ENCODE measurements around the gene LOXL1. TPM values are rescaled to one million over a fixed set of nuclear protein-coding genes. Genes with fewer than 3 reads are reported as not detected.
"Not testable (repeated sequence)": the region's sequence is repeated elsewhere in the genome, so short reads cannot be mapped to it uniquely, and the experiment has no call there.

LOXL1 gene
- total and polyA plus RNA-seq, 5 donors from 2014 or later: 6.8 to 24.2 (median 7.9) TPM

GRCh38 chr15:73934281-73934680 lies 8.0 kb downstream of the LOXL1 start:
- no peaks in the 10 kb centered on the region for H3K9me3 ChIP-seq (ENCODE audit: control insufficient read depth in 2 of 2, low read length in 2 of 2)
- no peaks in the 10 kb centered on the region for H3K27me3 ChIP-seq (ENCODE audit: control insufficient read depth, insufficient read depth, low read length)
- DNase-seq (no peak), ATAC-seq (ENCODE audit: low read depth in 2 of 2) (peak; percentile 48 to 58)
- no peaks in the 10 kb centered on the region for H3K36me3 ChIP-seq (ENCODE audit: control insufficient read depth, insufficient read depth, low read length)
- peak overlapping the region; percentile 44 for H3K4me3 ChIP-seq (ENCODE audit: low read depth, low read length)
- no peaks in the 10 kb centered on the region for H3K9me3 Mint-ChIP-seq
- H3K4me1 Mint-ChIP-seq: peaks cover 0 to 37% (median 12%) of the 10 kb centered on the region in 4 donors
- no peaks in the 10 kb centered on the region for H3K27me3 Mint-ChIP-seq
- peak overlapping the region; percentile 50 for H3K27ac ChIP-seq (ENCODE audit: insufficient read depth, low read length, poor library complexity, severe bottlenecking)
- peak overlapping the region in 2 of 4 donors; percentile 32 to 34 for H3K4me3 Mint-ChIP-seq
- peaks cover 32% of the 10 kb centered on the region for H3K4me1 ChIP-seq (ENCODE audit: control insufficient read depth, insufficient read depth, low read length, poor library complexity, severe bottlenecking)
- no peaks in the 10 kb centered on the region for H3K36me3 Mint-ChIP-seq
- peak overlapping the region in 2 of 3 donors; percentile 36 to 52 for H3K27ac Mint-ChIP-seq

- no peak overlapping the region for H3K4me3 ChIP-seq (ENCODE audit: low read depth, low read length)
- H3K9me3 ChIP-seq (ENCODE audit: control insufficient read depth in 2 of 2, low read length in 2 of 2): no peaks in the 10 kb centered on the region
Measured at GRCh38 chr15:73935547-73935946, 9.3 kb downstream of the LOXL1 start.

GRCh38 chr15:73936181-73936580 lies 9.9 kb downstream of the LOXL1 start:
- H3K9me3 Mint-ChIP-seq: no peaks in the 10 kb centered on the region
- ATAC-seq (ENCODE audit: low read depth in 2 of 2) (no peak), DNase-seq (no peak)
- no peaks in the 10 kb centered on the region for H3K36me3 Mint-ChIP-seq
- no peaks in the 10 kb centered on the region for H3K36me3 ChIP-seq (ENCODE audit: control insufficient read depth, insufficient read depth, low read length)
- H3K9me3 ChIP-seq (ENCODE audit: control insufficient read depth in 2 of 2, low read length in 2 of 2): no peaks in the 10 kb centered on the region
- H3K27me3 ChIP-seq (ENCODE audit: control insufficient read depth, insufficient read depth, low read length): no peaks in the 10 kb centered on the region
- peaks cover 0 to 42% (median 14%) of the 10 kb centered on the region in 4 donors for H3K4me1 Mint-ChIP-seq
- peak overlapping the region in 1 of 4 donors; percentile 38 for H3K4me3 Mint-ChIP-seq
- H3K27ac ChIP-seq (ENCODE audit: insufficient read depth, low read length, poor library complexity, severe bottlenecking): no peak overlapping the region
- no peaks in the 10 kb centered on the region for H3K27me3 Mint-ChIP-seq
- peaks cover 33% of the 10 kb centered on the region for H3K4me1 ChIP-seq (ENCODE audit: control insufficient read depth, insufficient read depth, low read length, poor library complexity, severe bottlenecking)
- peak overlapping the region in 2 of 3 donors; percentile 21 to 26 for H3K27ac Mint-ChIP-seq
- no peak overlapping the region for H3K4me3 ChIP-seq (ENCODE audit: low read depth, low read length)

More at GRCh38 chr15:73935547-73935946, 9.3 kb downstream of the LOXL1 start:
- H3K4me1 ChIP-seq (ENCODE audit: control insufficient read depth, insufficient read depth, low read length, poor library complexity, severe bottlenecking): peaks cover 29% of the 10 kb centered on the region
- H3K27me3 ChIP-seq (ENCODE audit: control insufficient read depth, insufficient read depth, low read length): no peaks in the 10 kb centered on the region
- no peaks in the 10 kb centered on the region for H3K36me3 ChIP-seq (ENCODE audit: control insufficient read depth, insufficient read depth, low read length)
- Mint-ChIP-seq H3K27me3 (no peaks in the 10 kb centered on the region), H3K36me3 (no peaks in the 10 kb centered on the region), H3K27ac (peak overlapping the region in 1 of 3 donors; percentile 36), H3K4me1 (peaks cover 0 to 39% (median 13%) of the 10 kb centered on the region in 4 donors), H3K4me3 (no peak overlapping the region), H3K9me3 (no peaks in the 10 kb centered on the region)
- DNase-seq (no peak), ATAC-seq (ENCODE audit: low read depth in 2 of 2) (no peak)
- H3K27ac ChIP-seq (ENCODE audit: insufficient read depth, low read length, poor library complexity, severe bottlenecking): no peak overlapping the region

GRCh38 chr15:73936588-73937290 lies 10.5 kb downstream of the LOXL1 start:
- Histone ChIP-seq H3K27me3 (ENCODE audit: control insufficient read depth, insufficient read depth, low read length) (no peaks in the 10 kb centered on the region), H3K9me3 (ENCODE audit: control insufficient read depth in 2 of 2, low read length in 2 of 2) (no peaks in the 10 kb centered on the region), H3K36me3 (ENCODE audit: control insufficient read depth, insufficient read depth, low read length) (no peaks in the 10 kb centered on the region), H3K4me1 (ENCODE audit: control insufficient read depth, insufficient read depth, low read length, poor library complexity, severe bottlenecking) (peaks cover 38% of the 10 kb centered on the region), H3K27ac (ENCODE audit: insufficient read depth, low read length, poor library complexity, severe bottlenecking) (no peak overlapping the region), H3K4me3 (ENCODE audit: low read depth, low read length) (no peak overlapping the region)
- Mint-ChIP-seq H3K9me3 (no peaks in the 10 kb centered on the region), H3K36me3 (no peaks in the 10 kb centered on the region), H3K4me1 (peaks cover 0 to 43% (median 17%) of the 10 kb centered on the region in 4 donors), H3K27ac (peak overlapping the region in 2 of 3 donors; percentile 21 to 26), H3K4me3 (peak overlapping the region in 1 of 4 donors; percentile 38), H3K27me3 (no peaks in the 10 kb centered on the region)
- ATAC-seq (ENCODE audit: low read depth in 2 of 2): no peak
- no peak for DNase-seq

GRCh38 chr15:73937296-73937695 lies 11.0 kb downstream of the LOXL1 start:
- ATAC-seq (ENCODE audit: low read depth in 2 of 2): no peak
- H3K4me1 ChIP-seq (ENCODE audit: control insufficient read depth, insufficient read depth, low read length, poor library complexity, severe bottlenecking): peaks cover 44% of the 10 kb centered on the region

GRCh38 chr15:73937726-73938125 lies 11.5 kb downstream of the LOXL1 start:
- Histone ChIP-seq H3K27ac (ENCODE audit: insufficient read depth, low read length, poor library complexity, severe bottlenecking) (no peak overlapping the region), H3K4me3 (ENCODE audit: low read depth, low read length) (no peak overlapping the region), H3K36me3 (ENCODE audit: control insufficient read depth, insufficient read depth, low read length) (no peaks in the 10 kb centered on the region), H3K4me1 (ENCODE audit: control insufficient read depth, insufficient read depth, low read length, poor library complexity, severe bottlenecking) (peaks cover 45% of the 10 kb centered on the region), H3K9me3 (ENCODE audit: control insufficient read depth in 2 of 2, low read length in 2 of 2) (no peaks in the 10 kb centered on the region), H3K27me3 (ENCODE audit: control insufficient read depth, insufficient read depth, low read length) (no peaks in the 10 kb centered on the region)
- peak overlapping the region in 1 of 3 donors; percentile 42 for H3K27ac Mint-ChIP-seq
- DNase-seq (no peak), ATAC-seq (ENCODE audit: low read depth in 2 of 2) (no peak)
- no peak overlapping the region for H3K4me3 Mint-ChIP-seq
- H3K27me3 Mint-ChIP-seq: no peaks in the 10 kb centered on the region
- H3K9me3 Mint-ChIP-seq: no peaks in the 10 kb centered on the region
- H3K36me3 Mint-ChIP-seq: no peaks in the 10 kb centered on the region
- peaks cover 0 to 51% (median 20%) of the 10 kb centered on the region in 4 donors for H3K4me1 Mint-ChIP-seq

More at GRCh38 chr15:73937296-73937695, 11.0 kb downstream of the LOXL1 start:
- H3K9me3 Mint-ChIP-seq: no peaks in the 10 kb centered on the region
- H3K4me3 ChIP-seq (ENCODE audit: low read depth, low read length): no peak overlapping the region
- no peak overlapping the region for H3K27ac ChIP-seq (ENCODE audit: insufficient read depth, low read length, poor library complexity, severe bottlenecking)
- H3K36me3 ChIP-seq (ENCODE audit: control insufficient read depth, insufficient read depth, low read length): no peaks in the 10 kb centered on the region
- H3K27me3 ChIP-seq (ENCODE audit: control insufficient read depth, insufficient read depth, low read length): no peaks in the 10 kb centered on the region
- H3K27ac Mint-ChIP-seq: peak overlapping the region in 1 of 3 donors; percentile 42
- peaks cover 0 to 48% (median 19%) of the 10 kb centered on the region in 4 donors for H3K4me1 Mint-ChIP-seq
- no peak for DNase-seq
- H3K36me3 Mint-ChIP-seq: no peaks in the 10 kb centered on the region
- H3K9me3 ChIP-seq (ENCODE audit: control insufficient read depth in 2 of 2, low read length in 2 of 2): no peaks in the 10 kb centered on the region
- no peaks in the 10 kb centered on the region for H3K27me3 Mint-ChIP-seq
- H3K4me3 Mint-ChIP-seq: no peak overlapping the region

GRCh38 chr15:73938516-73938915 lies 12.3 kb downstream of the LOXL1 start:
- ATAC-seq (ENCODE audit: low read depth in 2 of 2); H3K9me3 ChIP-seq (ENCODE audit: control insufficient read depth in 2 of 2, low read length in 2 of 2); H3K27ac Mint-ChIP-seq; H3K27me3 ChIP-seq (ENCODE audit: control insufficient read depth, insufficient read depth, low read length); DNase-seq; H3K36me3 Mint-ChIP-seq; H3K9me3 Mint-ChIP-seq; H3K4me3 ChIP-seq (ENCODE audit: low read depth, low read length); H3K27ac ChIP-seq (ENCODE audit: insufficient read depth, low read length, poor library complexity, severe bottlenecking); H3K36me3 ChIP-seq (ENCODE audit: control insufficient read depth, insufficient read depth, low read length); H3K4me3 Mint-ChIP-seq; H3K27me3 Mint-ChIP-seq: not testable (repeated sequence)
- H3K4me1 ChIP-seq (ENCODE audit: control insufficient read depth, insufficient read depth, low read length, poor library complexity, severe bottlenecking): peaks cover 45% of the 10 kb centered on the region
- H3K4me1 Mint-ChIP-seq: peaks cover 0 to 53% (median 18%) of the 10 kb centered on the region in 4 donors

- no peaks in the 10 kb centered on the region for H3K9me3 ChIP-seq (ENCODE audit: control insufficient read depth in 2 of 2, low read length in 2 of 2)
- H3K36me3 ChIP-seq (ENCODE audit: control insufficient read depth, insufficient read depth, low read length): no peaks in the 10 kb centered on the region
- no peaks in the 10 kb centered on the region for H3K27me3 Mint-ChIP-seq
- ATAC-seq (ENCODE audit: low read depth in 2 of 2): no peak
- DNase-seq: no peak
- H3K9me3 Mint-ChIP-seq: no peaks in the 10 kb centered on the region
- no peak overlapping the region for H3K4me3 ChIP-seq (ENCODE audit: low read depth, low read length)
- H3K4me3 Mint-ChIP-seq: no peak overlapping the region
- H3K4me1 ChIP-seq (ENCODE audit: control insufficient read depth, insufficient read depth, low read length, poor library complexity, severe bottlenecking): peaks cover 39% of the 10 kb centered on the region
- H3K27me3 ChIP-seq (ENCODE audit: control insufficient read depth, insufficient read depth, low read length): no peaks in the 10 kb centered on the region
- H3K4me1 Mint-ChIP-seq: peaks cover 0 to 50% (median 18%) of the 10 kb centered on the region in 4 donors
- H3K27ac Mint-ChIP-seq: peak overlapping the region in 2 of 3 donors; percentile 80 to 87
- no peaks in the 10 kb centered on the region for H3K36me3 Mint-ChIP-seq
- H3K27ac ChIP-seq (ENCODE audit: insufficient read depth, low read length, poor library complexity, severe bottlenecking): no peak overlapping the region
Measured at GRCh38 chr15:73939138-73939537, 12.9 kb downstream of the LOXL1 start.
